Uterus (tissue), 4 donors: ENCODE measurements around the gene TP53RK. TPM values are rescaled to one million over a fixed set of nuclear protein-coding genes. Genes with fewer than 3 reads are reported as not detected.

Experiments
- DNase-seq, 2 donors: peaks; one replicate each; pipeline ENCODE4 v3.0.0-alpha.2; 2019 to 2020
- H3K27ac ChIP-seq, 2 donors: fragments of 200-600 bp; sonication (generic); 1 replicate in 1 of 2; 2 replicates in 1 of 2; pipeline ENCODE4 v1.5.1; 2016 to 2018
- H3K27me3 ChIP-seq, 2 donors: fragments of 200-600 bp; sonication (generic); one replicate each; pipeline ENCODE4 v1.5.1; 2018 to 2019; ENCODE audit warnings: control low read depth in 1 of 2
- H3K36me3 ChIP-seq, 2 donors: fragments of 200-600 bp; sonication (generic); one replicate each; pipeline ENCODE4 v1.5.1; 2019; ENCODE audit warnings: control low read depth in 1 of 2
- H3K4me1 ChIP-seq, 2 donors: fragments of 200-600 bp; sonication (generic); one replicate each; pipeline ENCODE4 v1.5.1; 2018 to 2019; ENCODE audit warnings: control low read depth in 1 of 2
- H3K4me3 ChIP-seq, 2 donors: fragments of 200-600 bp; sonication (generic); 1 replicate in 1 of 2; 2 replicates in 1 of 2; pipeline ENCODE4 v1.5.1; 2018 to 2019; ENCODE audit warnings: mild to moderate bottlenecking in 1 of 2
- H3K9me3 ChIP-seq, 2 donors: fragments of 200-600 bp; sonication (generic); one replicate each; pipeline ENCODE4 v1.5.1; 2019; ENCODE audit warnings: control low read depth in 1 of 2
- CTCF ChIP-seq, 4 experiments: fragments of 200-600 bp in 2 of 4; fragments of 450-650 bp in 2 of 4; sonication (generic) in 2 of 4; IDR thresholded peaks; one replicate each; pipeline ENCODE4 v1.5.1; 2016 to 2019; ENCODE audit warnings: antibody characterized with exemption in 4 of 4, mild to moderate bottlenecking in 2 of 4, moderate library complexity in 1 of 4
- POLR2A ChIP-seq, 2 donors: fragments of 450-650 bp; IDR thresholded peaks; one replicate each; pipeline ENCODE4 v1.6.1; 2016; ENCODE audit warnings: antibody characterized with exemption in 2 of 2, mild to moderate bottlenecking in 1 of 2, moderate library complexity in 1 of 2
- intact Hi-C: fragments of 100-400 bp; cut with DNase I; formaldehyde crosslinking; loops from one replicate; pipeline ENCODE4 v1.15.1; 2023; ENCODE audit warnings: low total_unique reads
- total RNA-seq, 4 donors: library from RNA; depleted of rRNA in 3 of 4; stranded (reverse); fragments of >200 nt in 3 of 4; gene quantifications; one replicate each; pipeline versions ENCODE4 v1.1.0 to v1.2.4, GENCODE V29; 2014 to 2023
- donor health status: DM: yes; HTN: yes; CAD: no.

The TP53RK gene
- total RNA-seq, 4 donors from 2014 or later: 14.1 to 64.6 (median 40.2) TPM

DNA sequence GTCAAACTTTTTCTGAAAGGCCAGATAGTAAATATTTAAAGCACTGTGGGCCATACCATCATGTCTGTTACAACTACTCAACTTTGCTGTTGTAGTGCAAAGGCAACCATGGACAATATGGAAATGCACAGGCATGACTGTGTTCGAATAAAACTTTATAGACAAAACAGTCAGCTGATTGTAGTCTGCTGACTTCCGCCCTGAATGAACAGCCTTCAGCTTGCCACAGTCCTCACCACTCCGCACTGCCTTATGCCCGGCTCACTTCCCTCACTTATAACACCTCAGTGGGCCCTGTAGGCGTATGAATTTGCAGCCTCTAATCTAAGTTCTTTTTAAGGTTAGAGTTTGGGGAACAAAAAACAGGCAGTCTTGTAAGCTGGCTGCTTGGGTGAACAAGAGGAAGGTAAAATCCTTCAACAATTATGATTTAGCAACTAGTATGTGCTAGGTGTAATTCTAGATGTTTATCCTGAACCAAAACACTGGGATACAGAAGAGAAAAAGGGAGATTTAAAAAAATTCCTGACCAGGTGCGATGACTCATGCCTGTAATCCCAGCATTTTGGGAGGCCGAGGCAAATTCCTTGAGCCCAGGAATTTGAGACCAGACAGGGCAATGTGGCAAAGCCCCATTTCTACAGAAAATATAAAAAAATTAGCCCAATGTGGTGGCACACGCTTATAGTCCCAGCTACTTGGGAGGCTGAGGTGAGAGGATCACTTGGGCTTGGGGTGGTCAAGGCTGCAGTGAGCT lies 13.4 kb upstream of the TP53RK start:
- H3K27me3 ChIP-seq: no peaks in the 10 kb centered on the region
- DNase-seq: no peak
- H3K36me3 ChIP-seq: no peaks in the 10 kb centered on the region
- no peak overlapping the region for H3K4me3 ChIP-seq
- no peaks in the 10 kb centered on the region for H3K4me1 ChIP-seq
- intact Hi-C loops: no loop called here
- no peak overlapping the region for H3K27ac ChIP-seq
- TF ChIP-seq CTCF (IDR thresholded peaks at IDR 0.05) (no peak), POLR2A (IDR thresholded peaks at IDR 0.05) (no peak)
- no peaks in the 10 kb centered on the region for H3K9me3 ChIP-seq

GRCh38 chr20:46701986-46702385 lies 12.7 kb upstream of the TP53RK start:
- H3K27me3 ChIP-seq: no peaks in the 10 kb centered on the region
- H3K4me3 ChIP-seq: no peak overlapping the region
- no peaks in the 10 kb centered on the region for H3K9me3 ChIP-seq
- H3K36me3 ChIP-seq: no peaks in the 10 kb centered on the region
- H3K27ac ChIP-seq: no peak overlapping the region
- TF ChIP-seq POLR2A (IDR thresholded peaks at IDR 0.05) (no peak), CTCF (IDR thresholded peaks at IDR 0.05) (no peak)
- no peaks in the 10 kb centered on the region for H3K4me1 ChIP-seq
- no peak for DNase-seq
- intact Hi-C loops: no loop called here

- TF ChIP-seq POLR2A (IDR thresholded peaks at IDR 0.05): no peak
- no peak for TF ChIP-seq CTCF (IDR thresholded peaks at IDR 0.05)
- no peak overlapping the region for H3K4me3 ChIP-seq
- no peaks in the 10 kb centered on the region for H3K4me1 ChIP-seq
- H3K9me3 ChIP-seq: no peaks in the 10 kb centered on the region
- no peak for DNase-seq
- no peaks in the 10 kb centered on the region for H3K27me3 ChIP-seq
- no peaks in the 10 kb centered on the region for H3K36me3 ChIP-seq
- no peak overlapping the region for H3K27ac ChIP-seq
- intact Hi-C loops: no loop called here
These were observed 12.3 kb upstream of the TP53RK start for GRCh38 chr20:46701556-46701955.

DNA sequence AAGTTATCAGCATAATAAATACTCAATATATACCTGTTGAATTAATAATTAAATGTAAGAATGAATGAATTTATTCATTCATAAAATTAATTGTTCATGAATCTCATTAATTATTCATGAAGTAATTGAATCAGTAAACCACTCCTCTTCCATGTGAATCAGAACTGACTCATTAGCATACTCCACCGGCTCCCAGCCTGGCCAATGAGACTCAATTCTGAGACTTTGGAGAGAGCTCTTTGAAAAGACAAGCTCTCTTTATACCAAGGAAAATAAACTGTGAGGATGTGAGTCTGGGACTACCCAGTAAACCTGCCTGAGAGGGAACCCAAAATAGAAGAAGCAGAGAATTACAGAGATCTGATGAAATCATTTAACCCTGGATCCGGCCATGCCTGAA lies 11.8 kb upstream of the TP53RK start:
- Histone ChIP-seq H3K9me3 (no peaks in the 10 kb centered on the region), H3K4me1 (no peaks in the 10 kb centered on the region), H3K27ac (no peak overlapping the region), H3K36me3 (no peaks in the 10 kb centered on the region), H3K27me3 (no peaks in the 10 kb centered on the region), H3K4me3 (no peak overlapping the region)
- DNase-seq: no peak
- TF ChIP-seq POLR2A (IDR thresholded peaks at IDR 0.05) (no peak), CTCF (IDR thresholded peaks at IDR 0.05) (no peak)
- intact Hi-C loops: no loop called here

- TF ChIP-seq POLR2A (IDR thresholded peaks at IDR 0.05) (no peak), CTCF (IDR thresholded peaks at IDR 0.05) (no peak)
- DNase-seq: no peak
- Histone ChIP-seq H3K4me3 (no peak overlapping the region), H3K36me3 (no peaks in the 10 kb centered on the region), H3K4me1 (no peaks in the 10 kb centered on the region), H3K9me3 (no peaks in the 10 kb centered on the region), H3K27ac (no peak overlapping the region), H3K27me3 (no peaks in the 10 kb centered on the region)
- intact Hi-C loops: no loop called here
These were observed 11.2 kb upstream of the TP53RK start for GRCh38 chr20:46700481-46700880.
